Retinal pigment epithelial cell (primary cell): ENCODE measurements around the gene NDUFA3.

Experiments used
- DNase-seq: peaks from one replicate; pipeline ENCODE4 v3.0.0-alpha.2; 2010; ENCODE audit warnings: low read depth
- H3K4me3 ChIP-seq: 2 replicates; pipeline ENCODE4 v1.5.1; 2011; ENCODE audit warnings: mild to moderate bottlenecking, low read length, control low read depth, moderate library complexity
- CTCF ChIP-seq: conservative IDR thresholded peaks from 2 replicates; pipeline ENCODE4 v1.5.1; 2011; ENCODE audit warnings: low read depth, low read length, control low read depth, inconsistent platforms

The NDUFA3 gene

GRCh38 chr19:54149021-54149812 lies 46.6 kb downstream of the NDUFA3 start:
- no peak for DNase-seq
- H3K4me3 ChIP-seq, result no peak overlapping the region
- no peak for TF ChIP-seq CTCF

- no peak for DNase-seq
- no peak for TF ChIP-seq CTCF
These were observed 48.8 kb downstream of the NDUFA3 start for GRCh38 chr19:54151362-54152035.

GRCh38 chr19:54152267-54152666 lies 49.6 kb downstream of the NDUFA3 start:
- DNase-seq, result no peak
- H3K4me3 ChIP-seq, result no peak overlapping the region
- no peak for TF ChIP-seq CTCF

More at GRCh38 chr19:54151362-54152035, 48.8 kb downstream of the NDUFA3 start:
- H3K4me3 ChIP-seq, result no peak overlapping the region

- DNase-seq, result no peak
- no peak overlapping the region for H3K4me3 ChIP-seq
- no peak for TF ChIP-seq CTCF
These were observed 50.3 kb downstream of the NDUFA3 start for GRCh38 chr19:54152878-54153524.

GRCh38 chr19:54153731-54154326 lies 51.2 kb downstream of the NDUFA3 start:
- TF ChIP-seq CTCF, result no peak
- H3K4me3 ChIP-seq, result no peak overlapping the region
- DNase-seq, result no peak

GRCh38 chr19:54154603-54155345 lies 52.1 kb downstream of the NDUFA3 start:
- TF ChIP-seq CTCF, result no peak
- no peak for DNase-seq
- no peak overlapping the region for H3K4me3 ChIP-seq
